HG02763 (cell line): ENCODE data around the gene GGACT.
"Not testable (repeated sequence)": the region's sequence is repeated elsewhere in the genome, so short reads cannot be mapped to it uniquely, and the experiment has no call there.

ENCODE experiments used
- ATAC-seq: cut with Tn5 transposase; IDR thresholded peaks from one replicate; pipeline ENCODE4 v1.9.1; 2021; ENCODE audit warnings: mild to moderate bottlenecking, moderate library complexity; ENCODE audit not compliant: unreplicated experiment

The GGACT gene

DNA sequence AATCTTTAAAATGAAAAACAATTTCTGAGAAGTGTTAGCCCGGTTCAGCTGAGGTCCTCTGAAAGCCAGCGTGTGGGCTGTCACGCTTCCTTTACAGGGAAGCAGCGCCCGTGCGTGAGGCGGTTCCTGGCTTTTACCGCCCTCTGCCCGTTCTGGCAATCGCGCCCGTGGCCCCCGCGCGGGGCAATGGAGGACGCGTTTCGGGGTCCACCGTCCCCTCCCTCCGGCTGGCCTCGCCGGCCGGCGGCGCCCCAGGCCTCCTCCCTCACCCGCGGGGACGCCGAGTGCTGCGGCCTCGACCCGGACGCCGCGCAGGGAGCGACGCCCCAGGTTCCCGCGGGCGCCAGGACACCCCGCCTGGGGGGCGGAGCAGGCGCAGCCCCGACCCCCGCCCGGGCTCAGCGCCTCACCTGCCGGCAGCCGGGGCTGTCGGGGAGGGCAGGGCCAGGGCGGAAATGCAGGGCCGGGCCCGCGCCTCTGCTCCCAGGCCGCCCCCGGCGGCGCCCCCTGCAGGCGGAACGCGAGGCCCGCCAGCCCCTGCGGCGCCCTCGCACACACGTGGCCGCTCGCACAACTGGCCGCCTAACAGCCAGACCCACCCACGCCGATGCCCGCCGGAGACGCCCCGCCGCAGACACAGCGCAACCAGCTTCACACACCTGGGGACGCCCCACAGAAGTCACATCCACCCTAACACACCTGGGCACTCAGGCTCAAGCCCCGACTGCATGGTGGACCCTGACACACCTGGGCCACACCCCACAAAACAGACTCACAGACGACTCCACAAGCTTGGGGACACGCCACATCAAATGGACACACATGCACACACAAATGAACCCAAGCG is at the start of gene GGACT:
GGACT (minus strand) TSS at position 459 of the 847 bp plus-strand sequence. CDS start 56,198 bp downstream, outside the sequence.
- ATAC-seq, result peak; percentile 98

DNA sequence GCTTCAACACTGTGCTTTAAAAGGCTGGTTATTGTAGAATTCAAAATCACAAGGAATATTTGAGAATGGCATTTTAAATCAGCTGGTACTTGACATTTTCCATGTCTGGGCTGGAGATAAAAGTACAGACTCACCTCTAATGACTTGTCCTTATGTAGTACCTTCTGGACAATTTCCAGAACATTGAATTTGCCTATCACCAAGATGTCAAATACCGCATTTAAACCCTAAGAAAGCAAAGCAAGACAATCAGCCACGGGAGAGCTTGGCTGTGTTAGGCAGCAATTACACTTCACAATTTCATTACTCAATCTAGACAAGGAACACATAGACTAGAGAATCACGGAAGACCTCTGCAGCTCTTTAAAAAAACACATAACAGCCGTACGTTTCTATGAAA is 49.2 kb upstream of the GGACT start:
- no peak for ATAC-seq

DNA sequence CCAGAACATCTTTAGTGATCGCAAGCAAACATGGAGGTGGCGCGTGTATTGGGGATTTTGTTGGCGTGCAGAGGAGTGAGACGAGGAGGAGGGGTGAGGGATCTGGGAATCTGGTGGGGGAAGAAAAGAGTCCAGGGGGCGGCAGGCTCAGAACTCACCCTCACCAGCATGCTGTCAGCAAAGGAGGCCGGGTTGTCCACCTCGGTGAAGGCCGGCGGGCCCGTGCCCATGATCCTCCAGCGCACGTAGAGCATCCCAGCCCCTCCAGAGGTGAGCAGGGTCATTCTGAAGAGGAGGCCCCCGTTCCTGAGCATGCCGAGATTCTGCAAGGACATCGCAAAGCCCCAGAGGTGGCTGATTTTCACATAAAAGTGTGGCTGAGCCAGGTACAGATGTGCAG is 48.8 kb upstream of the GGACT start:
- no peak for ATAC-seq

DNA sequence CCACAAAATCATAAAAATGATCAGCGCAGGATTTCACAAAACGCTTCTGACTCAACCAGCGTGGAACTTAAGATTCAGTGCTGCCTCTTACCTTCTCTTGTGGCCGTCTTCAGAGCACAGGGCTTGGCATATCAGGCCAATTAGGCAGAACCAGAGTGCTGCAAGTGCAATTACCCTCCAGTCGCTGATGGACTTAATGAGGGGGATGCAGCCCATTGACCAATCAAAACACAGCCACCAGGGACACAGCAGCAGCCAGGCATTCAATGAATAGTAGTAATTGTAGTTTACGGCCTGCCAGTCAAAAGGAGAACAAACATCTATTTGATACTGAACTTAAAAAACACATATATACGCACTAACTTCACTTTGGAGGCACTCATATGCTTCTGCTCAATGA is 47.9 kb upstream of the GGACT start:
- no peak for ATAC-seq

DNA sequence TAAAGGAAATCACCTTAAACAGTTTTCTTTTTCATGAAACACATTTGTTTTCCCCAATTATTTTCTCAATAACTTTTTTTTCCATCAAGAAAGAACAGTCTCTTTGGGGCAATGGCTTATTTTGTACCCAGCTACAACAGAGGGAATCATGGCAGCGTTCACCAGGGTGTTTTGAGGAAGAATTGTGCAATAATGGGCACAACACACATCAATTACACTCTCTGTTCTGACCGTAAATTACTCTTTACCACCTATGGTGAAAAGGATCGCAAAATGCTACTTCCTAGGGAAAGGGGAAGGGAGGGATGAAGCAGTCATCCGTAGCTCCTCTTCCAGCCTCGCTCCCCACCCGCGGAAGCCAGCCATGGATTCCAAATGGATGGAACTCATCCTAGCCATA is 47.4 kb upstream of the GGACT start:
- no peak for ATAC-seq

DNA sequence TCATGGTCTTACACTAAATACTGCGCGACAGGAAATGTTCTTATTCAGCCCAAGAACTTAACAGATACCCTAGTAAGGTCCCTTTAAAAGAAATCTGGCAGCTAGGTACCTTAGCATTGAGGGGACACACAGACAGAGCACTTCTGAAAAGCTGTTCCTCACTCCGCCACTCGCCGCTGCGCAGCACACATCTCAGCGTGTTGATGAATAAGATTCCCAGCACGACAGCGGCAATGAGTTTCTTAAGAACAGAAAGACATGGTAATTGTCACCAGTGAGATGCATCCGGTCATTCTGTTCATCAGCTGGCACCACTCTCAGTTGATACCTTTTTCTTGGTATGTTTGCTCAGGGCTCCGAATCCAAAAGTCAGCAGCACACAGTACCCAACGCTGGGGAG is 46.1 kb upstream of the GGACT start:
- ATAC-seq, result no peak

DNA sequence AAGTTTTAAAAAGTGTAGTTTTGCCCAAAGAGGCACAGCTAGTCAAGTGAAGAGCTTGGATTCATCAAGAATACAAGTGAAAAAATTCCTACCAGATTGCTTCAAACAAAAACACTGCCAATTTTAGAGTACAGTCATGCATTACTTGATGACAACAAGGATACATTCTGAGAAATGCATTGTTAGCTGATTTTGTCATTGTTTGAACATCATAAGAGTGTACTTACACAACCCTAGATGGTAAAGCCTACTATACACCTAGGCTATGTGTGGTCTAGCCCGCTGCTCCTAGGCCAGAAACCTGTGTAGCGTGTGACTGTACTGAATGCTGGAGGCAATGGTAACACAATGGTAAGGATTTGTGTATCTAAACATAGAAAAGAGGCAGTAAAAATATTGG is 44.9 kb upstream of the GGACT start:
- no peak for ATAC-seq

DNA sequence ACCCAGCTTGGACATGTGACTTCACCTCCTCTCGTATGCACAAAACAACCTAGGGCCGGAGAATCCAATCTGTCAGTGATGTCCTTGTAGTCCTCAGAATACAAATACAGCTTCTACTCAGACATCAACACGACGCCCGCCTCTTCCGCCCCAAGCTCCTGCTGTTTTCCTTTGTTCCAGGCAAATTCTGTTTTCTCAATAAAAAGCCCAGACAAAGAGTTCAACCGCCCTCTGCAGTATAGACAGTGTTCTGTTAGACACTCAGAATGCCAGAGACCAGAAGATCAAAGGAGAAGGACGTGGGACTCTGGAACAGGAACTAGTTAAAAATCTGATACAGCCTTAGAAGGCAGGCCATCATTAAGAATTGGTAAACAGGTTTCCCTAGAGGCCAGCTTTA is 42.0 kb upstream of the GGACT start:
- no peak for ATAC-seq

DNA sequence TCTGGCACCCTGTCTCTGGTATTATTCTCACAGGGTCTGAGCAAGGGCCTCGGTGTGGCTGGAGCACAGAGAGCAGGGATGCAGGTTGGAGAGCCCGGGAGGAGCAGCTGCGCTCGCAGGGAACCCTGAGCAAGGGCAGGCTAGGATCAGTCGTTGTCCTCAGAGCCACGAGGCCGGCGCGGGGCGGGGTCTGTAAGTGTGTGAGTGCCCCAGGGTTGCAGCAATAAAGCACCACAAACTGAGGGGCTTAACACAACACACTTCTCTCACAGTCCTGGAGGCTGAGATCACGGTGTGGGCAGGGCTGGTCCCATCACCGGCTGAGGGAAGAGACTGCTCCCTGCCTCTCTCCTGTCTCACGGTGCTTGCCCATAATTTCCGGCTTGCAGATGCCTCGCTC is 38.5 kb upstream of the GGACT start:
- no peak for ATAC-seq

DNA sequence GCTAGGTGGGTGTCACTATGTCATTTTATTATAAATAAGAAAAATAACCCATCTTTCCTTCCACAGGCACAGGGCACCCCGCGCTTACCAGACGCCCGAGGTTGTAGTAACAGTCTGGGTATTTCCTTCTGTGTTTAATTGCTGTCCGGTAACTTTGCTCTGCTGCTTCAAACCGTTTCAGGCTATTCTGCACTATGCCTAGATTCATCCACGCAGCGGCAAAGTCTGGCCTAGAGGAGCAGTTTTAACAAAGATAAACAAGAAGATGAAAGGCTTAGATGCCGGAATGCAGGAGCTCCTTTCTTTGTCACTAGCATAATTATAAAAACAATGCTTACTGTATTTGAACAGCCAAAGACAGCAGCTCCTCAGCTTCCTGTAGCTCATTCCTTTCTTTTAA is 36.9 kb upstream of the GGACT start:
- ATAC-seq, result no peak

DNA sequence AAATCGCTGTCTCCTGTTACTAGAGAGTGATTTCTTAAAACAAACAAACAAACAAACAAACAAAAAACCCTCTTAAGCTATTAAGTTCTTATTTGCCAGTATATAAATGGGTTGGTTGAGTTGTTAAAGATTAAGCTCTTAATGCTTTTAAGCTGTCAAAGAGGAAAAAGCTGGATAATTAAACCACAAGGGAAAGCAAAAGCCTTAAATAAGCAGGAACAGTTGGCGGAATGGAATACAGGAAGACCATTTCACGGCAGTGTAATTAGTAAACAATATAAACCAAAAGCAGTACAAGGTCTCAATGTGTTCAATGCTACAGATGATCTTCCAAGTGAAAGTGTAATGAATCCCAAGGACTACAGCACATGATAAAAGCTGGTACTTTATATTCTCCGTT is 32.2 kb upstream of the GGACT start:
- ATAC-seq, result no peak

DNA sequence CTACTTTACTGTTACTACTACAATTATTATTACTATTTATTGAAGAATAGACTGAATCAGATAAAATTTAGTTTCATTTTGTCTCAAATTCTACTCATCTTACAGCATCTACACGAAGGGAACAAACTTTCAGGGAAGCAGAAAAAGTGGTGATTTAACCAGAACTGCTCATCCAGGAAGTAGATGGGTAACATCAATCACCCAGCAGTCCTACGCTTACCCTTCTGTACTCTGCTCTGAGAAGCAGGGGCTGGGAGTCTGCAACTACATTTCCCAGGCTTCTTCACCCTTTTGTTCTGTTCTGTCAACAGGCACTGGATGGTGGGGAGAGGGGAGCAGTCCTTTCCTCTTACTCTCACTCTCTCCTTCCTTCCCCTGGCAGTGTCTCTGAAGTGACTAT is 31.4 kb upstream of the GGACT start:
- no peak for ATAC-seq

DNA sequence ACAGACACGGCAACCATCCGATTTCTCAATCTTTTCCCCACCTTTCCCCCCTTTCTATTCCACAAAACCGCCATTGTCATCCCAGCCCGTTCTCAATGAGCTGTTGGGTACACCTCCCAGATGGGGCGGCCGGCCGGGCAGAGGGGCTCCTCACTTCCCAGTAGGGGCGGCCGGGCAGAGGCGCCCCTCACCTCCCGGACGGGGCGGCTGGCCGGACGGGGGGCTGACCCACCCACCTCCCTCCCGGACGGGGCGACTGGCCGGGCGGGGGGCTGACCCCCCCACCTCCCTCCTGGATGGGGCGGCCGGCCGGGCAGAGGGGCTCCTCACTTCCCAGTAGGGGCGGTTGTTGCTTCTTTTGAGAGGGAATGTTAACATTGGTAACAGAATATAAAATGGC is 30.3 kb upstream of the GGACT start:
- not testable (repeated sequence) for ATAC-seq

DNA sequence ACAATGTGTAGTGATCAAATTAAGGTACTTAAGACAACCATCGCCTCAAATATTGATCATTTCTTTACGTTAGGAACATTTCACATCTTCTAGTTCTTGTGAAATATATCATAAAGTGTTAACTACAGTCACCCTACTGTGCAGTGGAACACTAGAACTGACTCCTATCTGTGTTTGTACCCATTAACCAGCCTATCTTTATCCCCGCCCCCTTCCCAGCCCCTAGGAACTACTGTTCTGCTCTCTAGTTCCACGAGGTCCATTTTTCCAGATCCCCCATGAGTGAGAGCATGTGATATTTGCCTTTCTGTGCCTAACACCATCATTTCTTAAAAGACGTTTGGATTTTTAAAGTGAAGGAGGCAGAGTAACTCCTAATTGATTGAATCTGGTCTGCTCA is 24.4 kb upstream of the GGACT start:
- no peak for ATAC-seq

DNA sequence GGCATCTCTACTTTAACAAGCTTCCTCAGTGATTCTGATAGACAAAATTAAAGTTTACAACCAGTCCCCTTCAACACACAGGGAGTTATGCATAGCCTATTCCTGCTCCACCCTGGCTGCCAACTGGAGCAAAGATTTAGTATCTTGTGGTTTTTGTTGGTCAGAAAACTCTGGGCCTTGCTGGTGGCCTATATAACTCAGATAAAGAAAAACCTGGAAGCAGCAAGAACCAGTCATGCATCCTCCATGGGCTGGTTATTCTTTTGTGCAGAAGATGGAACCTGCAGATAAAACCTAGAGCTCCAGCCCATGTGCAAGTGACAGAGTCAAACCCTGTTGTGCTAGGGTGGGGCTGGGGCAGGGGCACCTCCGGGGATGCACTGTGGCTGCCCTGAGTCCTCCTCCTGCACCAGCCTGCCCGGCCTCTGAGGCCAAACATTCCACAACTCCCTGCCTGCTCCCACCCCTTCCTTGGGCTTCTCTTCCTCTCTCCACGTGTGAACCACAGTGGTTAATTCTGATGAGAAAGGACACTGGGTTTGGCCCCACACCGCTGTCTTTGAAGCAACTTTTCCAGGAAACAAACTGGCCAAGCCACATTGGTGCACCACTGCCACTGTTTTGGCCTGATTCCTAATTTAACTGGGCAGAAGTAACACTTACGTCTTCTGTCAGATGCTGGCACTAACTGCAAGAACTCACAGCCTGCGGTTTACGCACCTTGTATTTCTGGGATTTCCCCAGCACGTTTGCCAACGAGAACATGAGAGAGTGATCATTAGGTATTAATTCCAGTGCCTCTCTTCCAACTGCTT is 23.3 kb upstream of the GGACT start:
- no peak for ATAC-seq

DNA sequence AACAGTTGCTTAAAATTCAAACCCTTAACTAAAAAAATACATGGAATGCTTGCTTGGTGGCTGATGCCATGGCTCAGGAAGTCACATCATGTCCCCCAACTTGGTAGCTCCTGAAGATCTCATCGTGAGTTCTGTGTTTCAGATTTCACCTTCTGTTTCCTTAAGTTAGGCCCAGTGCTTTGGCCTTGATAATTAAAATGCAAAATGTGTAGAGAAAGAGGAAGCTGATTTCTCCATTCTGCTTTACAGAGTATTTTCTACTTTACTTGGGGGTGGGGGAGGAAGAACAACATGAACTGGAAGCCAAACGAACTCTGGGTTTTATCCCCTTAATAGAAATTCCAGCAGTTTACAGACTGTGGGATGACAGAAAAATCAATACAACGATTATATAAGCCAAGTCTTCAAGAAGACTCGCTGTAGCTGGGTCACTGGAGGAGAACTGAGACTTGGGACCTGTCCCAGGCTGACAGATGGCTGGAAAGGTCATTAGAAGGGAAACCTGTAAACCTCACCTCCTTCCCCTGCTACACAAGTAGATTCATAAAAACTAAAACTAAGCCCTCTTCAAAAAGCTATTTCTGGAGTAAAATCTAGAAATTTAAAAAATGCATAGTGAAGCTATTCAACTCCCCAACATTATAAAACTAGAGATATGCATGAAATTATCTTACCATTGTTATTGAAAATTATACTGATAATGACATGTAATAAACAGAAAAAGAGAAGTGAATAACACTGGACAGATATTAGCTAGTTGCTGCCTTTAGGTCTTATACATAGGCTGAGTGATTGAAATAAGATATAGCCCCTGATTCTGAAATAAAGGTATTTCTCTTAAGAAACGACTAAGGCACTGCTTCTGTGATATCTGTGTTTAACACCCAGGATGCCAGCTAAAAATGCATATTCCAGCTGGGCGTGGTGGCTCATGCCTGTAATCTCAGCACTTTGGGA is 22.1 kb upstream of the GGACT start:
- ATAC-seq, result peak; percentile 32

DNA sequence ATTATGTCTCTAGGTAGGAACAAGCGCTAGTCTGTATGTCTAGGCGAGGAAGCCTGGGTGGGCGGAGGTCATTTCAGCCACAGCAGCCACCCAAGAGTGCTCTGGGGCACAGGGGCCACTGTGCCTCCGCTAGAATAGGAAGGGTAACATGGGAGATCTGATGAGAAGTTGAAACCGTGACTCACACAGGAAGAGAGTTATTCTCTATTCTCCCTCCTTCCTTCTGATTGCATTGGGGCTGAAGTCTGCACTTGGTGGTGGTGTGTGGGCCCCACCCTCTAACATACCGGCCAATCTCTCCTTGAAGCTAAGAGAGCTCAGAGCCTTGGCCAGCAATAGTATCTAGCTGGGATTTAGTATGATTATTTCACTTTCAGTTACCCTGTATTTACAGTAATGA is 20.3 kb upstream of the GGACT start:
- ATAC-seq, result peak; percentile 82

DNA sequence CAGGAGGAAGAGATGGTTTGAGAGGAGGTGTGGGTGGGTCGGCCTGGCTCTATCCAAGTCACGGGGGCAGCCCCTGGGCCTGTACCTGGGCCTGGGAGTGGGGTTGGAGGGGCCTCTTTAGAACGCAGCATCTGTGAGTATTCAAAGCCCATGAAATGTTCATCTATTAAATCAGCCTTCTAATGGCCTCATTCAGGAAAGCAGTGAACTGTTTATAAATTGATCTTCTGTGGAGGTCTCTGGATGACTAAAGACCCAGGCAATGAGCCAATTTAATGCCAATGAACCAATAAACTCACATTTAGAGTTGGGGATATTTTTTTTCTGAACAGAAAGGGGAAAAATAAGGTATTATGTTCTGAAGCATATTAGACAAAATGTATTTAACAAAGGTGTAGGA is 19.9 kb upstream of the GGACT start:
- ATAC-seq, result no peak

DNA sequence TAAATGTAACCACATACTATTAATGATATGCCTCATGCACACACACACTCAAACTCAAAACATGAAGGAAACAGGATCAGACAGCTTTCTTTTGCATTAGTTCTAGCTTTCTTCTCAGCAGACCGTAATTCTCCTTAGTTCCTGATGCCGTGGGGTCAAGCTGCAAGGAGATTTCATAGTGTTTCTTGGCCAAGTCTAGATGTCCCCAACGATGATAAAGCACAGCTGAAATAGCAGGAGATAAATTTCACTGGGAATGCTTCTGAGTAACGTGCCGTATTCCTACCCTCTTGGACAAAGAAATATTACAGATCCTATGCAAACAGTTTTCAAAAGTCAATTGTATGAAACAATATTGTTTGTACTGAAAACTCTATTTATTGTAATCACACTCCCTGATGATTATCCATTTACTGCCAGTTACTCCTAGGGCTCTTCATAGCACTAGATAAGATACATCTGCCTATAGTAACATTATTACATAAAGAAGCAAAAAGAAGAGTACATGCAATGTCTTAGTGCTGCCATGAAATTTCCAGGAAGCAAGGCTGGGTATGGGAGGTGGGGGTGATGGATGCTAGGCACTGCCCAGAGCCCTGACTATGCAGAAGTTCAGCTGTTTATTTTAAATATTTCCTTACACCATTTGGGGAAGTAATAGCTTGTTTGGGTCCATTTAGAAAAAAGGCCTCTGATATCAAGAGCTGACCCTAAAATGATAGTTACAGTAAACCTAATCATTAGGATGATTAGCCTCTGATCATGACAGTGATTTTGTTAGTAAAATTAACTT is 16.5 kb upstream of the GGACT start:
- no peak for ATAC-seq

DNA sequence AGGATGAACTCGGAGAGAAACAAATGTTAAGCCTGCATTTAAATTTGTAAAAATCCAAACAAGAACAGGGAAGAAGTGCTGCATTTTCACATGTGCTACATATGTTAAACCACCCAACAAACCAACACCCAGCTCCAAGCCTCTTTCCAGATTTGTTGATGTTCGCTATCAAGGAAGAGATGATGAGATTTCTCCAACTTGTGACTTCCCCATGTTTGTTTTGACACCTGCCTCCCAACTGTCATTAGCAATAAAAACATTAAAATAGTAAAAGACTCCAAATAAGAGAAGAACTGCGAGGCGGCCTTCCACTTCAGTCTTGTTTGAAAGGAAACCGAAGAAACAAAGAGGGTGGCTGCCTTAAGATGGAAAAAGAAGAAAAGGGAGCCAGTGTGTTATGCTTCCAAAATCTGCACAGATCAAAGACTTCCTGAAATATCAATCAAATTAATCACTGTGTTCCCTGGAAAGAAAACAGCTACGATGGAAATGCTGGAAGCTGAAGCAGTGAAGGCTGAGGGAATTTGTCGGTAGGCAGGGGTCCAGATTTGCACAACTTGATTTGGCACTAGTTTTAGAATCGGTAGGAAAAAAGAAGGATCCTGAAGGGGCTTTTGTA is 14.0 kb upstream of the GGACT start:
- ATAC-seq, result no peak
